B cell (primary cell): Measurements from ENCODE around the gene ATAD1. TPM values are rescaled to one million over a fixed set of nuclear protein-coding genes. Genes with fewer than 3 reads are reported as not detected.

ENCODE experiments used
- ATAC-seq: fragments of 200-7000 bp; cut with Tn5 transposase; one replicate; pipeline ENCODE4 v1.10.0; 2021; ENCODE audit warnings: low read depth, mild to moderate bottlenecking, moderate number of reproducible peaks, moderate library complexity
- CTCF ChIA-PET: fragments of 350-600 bp; sonication (Branson Sonifier 250); formaldehyde crosslinking; loops from one replicate; lab custom pipeline; 2021; ENCODE audit warnings: antibody characterized with exemption, inconsistent platforms; lab: Charles Lee
- POLR2A ChIA-PET: fragments of 350-600 bp; sonication (Branson Sonifier 250); formaldehyde crosslinking; loops from one replicate; lab custom pipeline; 2021; ENCODE audit warnings: antibody characterized with exemption; lab: Charles Lee
- DNase-seq: peaks from one replicate; pipeline ENCODE4 v3.0.0; 2013
- H2AFZ ChIP-seq: 2 replicates; pipeline ENCODE4 v1.6.1; 2012; ENCODE audit warnings: mild to moderate bottlenecking, low read depth, low read length; ENCODE audit not compliant: insufficient read depth, poor library complexity, severe bottlenecking
- H3K27ac ChIP-seq, 2 donors: 1 replicate in 1 of 2; 2 replicates in 1 of 2; pipeline ENCODE4 v1.5.1; 2012 to 2013; ENCODE audit warnings: low read length in 2 of 2, mild to moderate bottlenecking in 2 of 2, moderate library complexity in 1 of 2
- H3K27me3 ChIP-seq, 4 experiments: fragments of 200-600 bp in 1 of 4; sonication (generic) in 1 of 4; replicated peaks in 1 of 4; 1 replicate in 2 of 4; 2 replicates in 2 of 4; pipeline versions ENCODE4 v1.6.1 to v1.7.0; 2013 to 2016; ENCODE audit warnings: low read length in 3 of 4, mild to moderate bottlenecking in 2 of 4, mixed read lengths in 1 of 4, moderate library complexity in 1 of 4; ENCODE audit not compliant: insufficient read depth in 4 of 4, control insufficient read depth in 3 of 4; ENCODE audit errors: control extremely low read depth in 1 of 4
- H3K36me3 ChIP-seq, 2 experiments: replicated peaks in 1 of 2; 1 replicate in 1 of 2; 2 replicates in 1 of 2; pipeline versions ENCODE4 v1.6.1 to v1.7.1; 2013; ENCODE audit warnings: low read length in 1 of 2; ENCODE audit not compliant: insufficient read depth in 2 of 2, control insufficient read depth in 1 of 2; ENCODE audit errors: control extremely low read depth in 1 of 2, extremely low read depth in 1 of 2
- H3K4me1 ChIP-seq, 2 donors: fragments of 200-600 bp in 1 of 2; sonication (generic) in 1 of 2; 1 replicate in 1 of 2; 2 replicates in 1 of 2; pipeline versions ENCODE4 v1.5.1 to v1.6.1; 2013 to 2017; ENCODE audit warnings: low read length in 2 of 2; ENCODE audit not compliant: control insufficient read depth in 2 of 2, insufficient read depth in 2 of 2
- H3K4me2 ChIP-seq: replicated peaks from 2 replicates; pipeline ENCODE3; 2012; ENCODE audit warnings: mild to moderate bottlenecking, low read depth, low read length; ENCODE audit not compliant: poor library complexity, severe bottlenecking
- H3K4me3 ChIP-seq, 5 experiments: fragments of 200-600 bp in 1 of 5; sonication (generic) in 1 of 5; 1 replicate in 3 of 5; 2 replicates in 2 of 5; pipeline versions ENCODE4 v1.5.1 to v1.7.0; 2011 to 2016; ENCODE audit warnings: low read length in 4 of 5, mild to moderate bottlenecking in 4 of 5, low read depth in 2 of 5, control low read depth in 1 of 5, moderate library complexity in 1 of 5; ENCODE audit not compliant: insufficient read depth in 1 of 5; ENCODE audit errors: control extremely low read depth in 1 of 5, extremely low read depth in 1 of 5
- H3K79me2 ChIP-seq: fragments of 200-600 bp; sonication (generic); one replicate; pipeline ENCODE4 v1.6.0; 2016; ENCODE audit warnings: low read length; ENCODE audit not compliant: control insufficient read depth, insufficient read depth
- H3K9ac ChIP-seq: fragments of 200-600 bp; sonication (generic); 2 replicates; pipeline ENCODE4 v1.6.1; 2017; ENCODE audit warnings: mild to moderate bottlenecking, low read length, moderate library complexity
- H3K9me3 ChIP-seq, 3 donors: one replicate each; pipeline versions ENCODE4 v1.6.1 to v1.7.1; 2013; ENCODE audit warnings: low read length in 2 of 3; ENCODE audit not compliant: control insufficient read depth in 2 of 3, insufficient read depth in 1 of 3; ENCODE audit errors: control extremely low read depth in 1 of 3
- H4K20me1 ChIP-seq: 2 replicates; pipeline ENCODE4 v1.6.0; 2012; ENCODE audit warnings: mild to moderate bottlenecking, low read length; ENCODE audit not compliant: insufficient read depth, control insufficient read depth, poor library complexity, severe bottlenecking
- H3K27ac Mint-ChIP-seq: one replicate; pipeline ENCODE4 v1.8.0; 2021; ENCODE audit warnings: mixed read lengths
- H3K27me3 Mint-ChIP-seq: one replicate; pipeline ENCODE4 v1.8.0; 2021; ENCODE audit warnings: mixed read lengths
- H3K4me1 Mint-ChIP-seq: one replicate; pipeline ENCODE4 v1.8.0; 2021; ENCODE audit warnings: mixed read lengths
- H3K4me3 Mint-ChIP-seq: one replicate; pipeline ENCODE4 v1.8.0; 2021; ENCODE audit warnings: mixed read lengths
- H3K9me3 Mint-ChIP-seq: one replicate; pipeline ENCODE4 v1.8.0; 2022; ENCODE audit warnings: mixed read lengths; ENCODE audit not compliant: insufficient read depth
- CTCF ChIP-seq: fragments of 200-600 bp; IDR thresholded peaks from one replicate; pipeline ENCODE4 v1.8.0; 2022; ENCODE audit warnings: antibody characterized with exemption, mild to moderate bottlenecking
- EZH2 ChIP-seq: IDR thresholded peaks from 2 replicates; pipeline ENCODE4 v1.6.1; 2012; ENCODE audit warnings: borderline replicate concordance, low read depth, mild to moderate bottlenecking, moderate library complexity, low read length; ENCODE audit not compliant: insufficient read depth, poor library complexity, severe bottlenecking
- WGBS: methylation state at CpG from one replicate; pipeline ENCODE4 v1.1.5; 2013; ENCODE audit warnings: missing lambda C conversion rate; ENCODE audit not compliant: insufficient coverage; 5-methylcytosine and 5-hydroxymethylcytosine counted together
- intact Hi-C: fragments of 100-400 bp; cut with micrococcal nuclease; formaldehyde crosslinking; loops from one replicate; pipeline ENCODE4 v1.10.0; 2022
- polyA plus RNA-seq: library from polyadenylated mRNA; depleted of rRNA; stranded (reverse); fragments of >200 nt; gene quantifications from 2 replicates; pipeline ENCODE4 v1.2.3, GENCODE V29; 2012
- total RNA-seq, 2 donors: library from RNA; stranded (reverse); fragments of 120-200 nt in 1 of 2; gene quantifications; 1 replicate in 1 of 2; 2 replicates in 1 of 2; pipeline versions ENCODE4 v1.2.3 to v1.2.4, GENCODE V29; 2013 to 2022

The ATAD1 gene
- total and polyA plus RNA-seq, 2 donors (not counting 1 experiment from before 2014, with no cell fraction given) = 6.1 to 44.9 TPM

- Histone ChIP-seq H3K4me1 (peaks cover 15 to 25% of the 10 kb centered on the region in 2 donors), H3K4me3 (peak overlapping the region; percentile 84 to 93 (median 87)), H3K36me3 (peaks cover 0 to 8% of the 10 kb centered on the region in 2 experiments), H3K9me3 (no peaks in the 10 kb centered on the region), H2AFZ (peak overlapping the region; percentile 88), H3K27ac (peak overlapping the region; percentile 91 to 95), H3K4me2 (peak overlapping the region; percentile 84), H3K27me3 (no peaks in the 10 kb centered on the region), H3K79me2 (peaks cover 55% of the 10 kb centered on the region), H4K20me1 (peaks cover 27% of the 10 kb centered on the region), H3K9ac (peak overlapping the region; percentile 87)
- DNase-seq = no peak
- WGBS = 0% methylated on average over 1 of the region's 10 CpGs
- H3K4me1 Mint-ChIP-seq = peaks cover 37% of the 10 kb centered on the region
- TF ChIP-seq EZH2 (no peak), CTCF (no peak)
- intact Hi-C loops = loop anchor here (5.0 kb wide), 1 partner anchor 1595 kb away; the partner anchor contains the start of gene IFIT5
- peak overlapping the region; percentile 96 for H3K4me3 Mint-ChIP-seq
- no peaks in the 10 kb centered on the region for H3K27me3 Mint-ChIP-seq
- no peaks in the 10 kb centered on the region for H3K9me3 Mint-ChIP-seq
- ChIA-PET CTCF (interaction anchor here (1.0 to 2.6 kb wide), 2 partner anchors 573 to 736 kb away, joined by 4 to 12 read pairs; no protein-coding TSS in a partner anchor), POLR2A (interaction anchor here (3.4 kb wide), 1 partner anchor 45 kb away, joined by 27 read pairs; the partner anchor contains the start of genes KLLN and PTEN)
- ATAC-seq = no peak
- H3K27ac Mint-ChIP-seq = peak overlapping the region; percentile 97
Measured at GRCh38 chr10:87816898-87817608, 973 bp downstream of the ATAD1 start.
